Activated CD4-positive, alpha-beta memory T cell treated with anti-CD3 and anti-CD28 coated beads, Interleukin-2, amount 10 ng/mL, durations not matched to agents 7 days and 5 days (primary cell): ENCODE data around the gene RUBCN. TPM values are rescaled to one million over a fixed set of nuclear protein-coding genes. Genes with fewer than 3 reads are reported as not detected.
"Not testable (repeated sequence)": the region's sequence is repeated elsewhere in the genome, so short reads cannot be mapped to it uniquely, and the experiment has no call there.

Experiments used
- CTCF ChIA-PET: fragments of 350-600 bp; sonication (Branson Sonifier 250); formaldehyde crosslinking; loops from one replicate; lab custom pipeline; 2021; ENCODE audit warnings: antibody characterized with exemption, inconsistent platforms; lab: Charles Lee
- POLR2A ChIA-PET: fragments of 350-600 bp; sonication (Branson Sonifier 250); formaldehyde crosslinking; loops from one replicate; lab custom pipeline; 2021; ENCODE audit warnings: antibody characterized with exemption; lab: Charles Lee
- DNase-seq: peaks from one replicate; pipeline ENCODE4 v3.0.0-alpha.2; 2020
- H3K27ac Mint-ChIP-seq: one replicate; pipeline ENCODE4 v1.8.0; 2021; ENCODE audit warnings: mild to moderate bottlenecking, mixed read lengths
- H3K27me3 Mint-ChIP-seq: one replicate; pipeline ENCODE4 v1.8.0; 2021; ENCODE audit warnings: mixed read lengths
- H3K36me3 Mint-ChIP-seq: one replicate; pipeline ENCODE4 v1.8.0; 2021; ENCODE audit warnings: low read depth, mixed read lengths
- H3K4me1 Mint-ChIP-seq: one replicate; pipeline ENCODE4 v1.8.0; 2021; ENCODE audit warnings: mixed read lengths
- H3K4me3 Mint-ChIP-seq: one replicate; pipeline ENCODE4 v1.8.0; 2021; ENCODE audit warnings: mild to moderate bottlenecking, mixed read lengths
- H3K9me3 Mint-ChIP-seq: one replicate; pipeline ENCODE4 v1.8.0; 2021; ENCODE audit warnings: mixed read lengths
- total RNA-seq, 2 experiments: library from RNA; stranded (reverse); gene quantifications; one replicate each; pipeline ENCODE4 v1.2.3, GENCODE V29; 2021

The RUBCN gene
- total RNA-seq, 2 experiments from 2014 or later: 46.8 to 47.4 TPM

GRCh38 chr3:197675951-197676350 is 60.8 kb downstream of the RUBCN start:
- ChIA-PET POLR2A (interaction anchor here (1.1 kb wide), 1 partner anchor 38 kb away, joined by 3 read pairs; no protein-coding TSS in a partner anchor), CTCF (interaction anchor here (1.0 kb wide), 1 partner anchor 77 kb away, joined by 4 read pairs; no protein-coding TSS in a partner anchor)
- Mint-ChIP-seq H3K4me3 (no peak overlapping the region), H3K4me1 (no peaks in the 10 kb centered on the region), H3K9me3 (peaks cover 10% of the 10 kb centered on the region), H3K36me3 (peaks cover 69% of the 10 kb centered on the region), H3K27me3 (no peaks in the 10 kb centered on the region), H3K27ac (no peak overlapping the region)
- no peak for DNase-seq

- H3K36me3 Mint-ChIP-seq: peaks cover 66% of the 10 kb centered on the region
- CTCF ChIA-PET: interaction anchor here (1.0 kb wide), 1 partner anchor 76 kb away, joined by 4 read pairs; no protein-coding TSS in a partner anchor
These were observed 61.2 kb downstream of the RUBCN start for GRCh38 chr3:197675563-197675860.

GRCh38 chr3:197674741-197675562 is 61.8 kb downstream of the RUBCN start:
- no peaks in the 10 kb centered on the region for H3K27me3 Mint-ChIP-seq
- H3K9me3 Mint-ChIP-seq: peaks cover 6% of the 10 kb centered on the region
- ChIA-PET CTCF (interaction anchor here (1.0 kb wide), 1 partner anchor 76 kb away, joined by 4 read pairs; no protein-coding TSS in a partner anchor), POLR2A (interaction anchor here (1.1 kb wide), 1 partner anchor 39 kb away, joined by 3 read pairs; no protein-coding TSS in a partner anchor)
- no peaks in the 10 kb centered on the region for H3K4me1 Mint-ChIP-seq
- H3K27ac Mint-ChIP-seq: no peak overlapping the region
- no peak for DNase-seq
- H3K4me3 Mint-ChIP-seq: no peak overlapping the region
- peaks cover 63% of the 10 kb centered on the region for H3K36me3 Mint-ChIP-seq

More at GRCh38 chr3:197675563-197675860, 61.2 kb downstream of the RUBCN start:
- Mint-ChIP-seq H3K9me3 (peaks cover 9% of the 10 kb centered on the region), H3K4me1 (no peaks in the 10 kb centered on the region), H3K27ac (no peak overlapping the region), H3K4me3 (no peak overlapping the region), H3K27me3 (no peaks in the 10 kb centered on the region)
- DNase-seq: no peak
- POLR2A ChIA-PET: interaction anchor here (1.1 kb wide), 1 partner anchor 38 kb away, joined by 3 read pairs; no protein-coding TSS in a partner anchor

- Mint-ChIP-seq H3K36me3 (peaks cover 54% of the 10 kb centered on the region), H3K4me1 (no peaks in the 10 kb centered on the region), H3K27ac (no peak overlapping the region), H3K9me3 (peaks cover 3% of the 10 kb centered on the region), H3K4me3 (no peak overlapping the region), H3K27me3 (peaks cover 2% of the 10 kb centered on the region)
- no peak for DNase-seq
- ChIA-PET POLR2A (no interaction called here), CTCF (interaction anchor here (1.3 kb wide), 1 partner anchor 75 kb away, joined by 4 read pairs; no protein-coding TSS in a partner anchor)
These were observed 63.5 kb downstream of the RUBCN start for GRCh38 chr3:197673170-197673569.

GRCh38 chr3:197670361-197670760 is 66.3 kb downstream of the RUBCN start:
- no peak overlapping the region for H3K4me3 Mint-ChIP-seq
- H3K36me3 Mint-ChIP-seq: peaks cover 35% of the 10 kb centered on the region
- peaks cover 2% of the 10 kb centered on the region for H3K27me3 Mint-ChIP-seq
- no peak overlapping the region for H3K27ac Mint-ChIP-seq
- no peaks in the 10 kb centered on the region for H3K4me1 Mint-ChIP-seq
- ChIA-PET POLR2A (no interaction called here), CTCF (no interaction called here)
- no peak for DNase-seq
- H3K9me3 Mint-ChIP-seq: no peaks in the 10 kb centered on the region

- no peak overlapping the region for H3K4me3 Mint-ChIP-seq
- no peak for DNase-seq
- H3K27me3 Mint-ChIP-seq: peaks cover 2% of the 10 kb centered on the region
- peaks cover 1% of the 10 kb centered on the region for H3K4me1 Mint-ChIP-seq
- no peak overlapping the region for H3K27ac Mint-ChIP-seq
- CTCF ChIA-PET: interaction anchor here (1.9 kb wide), 1 partner anchor 69 kb away, joined by 5 read pairs; no protein-coding TSS in a partner anchor
- H3K9me3 Mint-ChIP-seq: no peaks in the 10 kb centered on the region
- peaks cover 13% of the 10 kb centered on the region for H3K36me3 Mint-ChIP-seq
- POLR2A ChIA-PET: interaction anchor here (0.7 kb wide), 1 partner anchor 69 kb away, joined by 3 read pairs; no protein-coding TSS in a partner anchor
These were observed 68.7 kb downstream of the RUBCN start for GRCh38 chr3:197667968-197668367.

GRCh38 chr3:197667293-197667692 is 69.4 kb downstream of the RUBCN start:
- H3K36me3 Mint-ChIP-seq, CTCF ChIA-PET, H3K27ac Mint-ChIP-seq, H3K4me3 Mint-ChIP-seq, H3K27me3 Mint-ChIP-seq, H3K4me1 Mint-ChIP-seq, H3K9me3 Mint-ChIP-seq, DNase-seq: not testable (repeated sequence)
- POLR2A ChIA-PET: interaction anchor here (0.7 kb wide), 1 partner anchor 69 kb away, joined by 3 read pairs; no protein-coding TSS in a partner anchor

- H3K4me1 Mint-ChIP-seq, DNase-seq, H3K27me3 Mint-ChIP-seq, H3K4me3 Mint-ChIP-seq, POLR2A ChIA-PET, H3K36me3 Mint-ChIP-seq, CTCF ChIA-PET, H3K9me3 Mint-ChIP-seq, H3K27ac Mint-ChIP-seq: not testable (repeated sequence)
These were observed 70.4 kb downstream of the RUBCN start for GRCh38 chr3:197666221-197666842.

- H3K27ac Mint-ChIP-seq, POLR2A ChIA-PET, H3K27me3 Mint-ChIP-seq, H3K9me3 Mint-ChIP-seq, H3K4me3 Mint-ChIP-seq, H3K36me3 Mint-ChIP-seq, H3K4me1 Mint-ChIP-seq, DNase-seq, CTCF ChIA-PET: not testable (repeated sequence)
These were observed 71.2 kb downstream of the RUBCN start for GRCh38 chr3:197665549-197665948.

- H3K9me3 Mint-ChIP-seq, H3K4me1 Mint-ChIP-seq, POLR2A ChIA-PET, H3K4me3 Mint-ChIP-seq, DNase-seq, H3K27me3 Mint-ChIP-seq, CTCF ChIA-PET, H3K36me3 Mint-ChIP-seq, H3K27ac Mint-ChIP-seq: not testable (repeated sequence)
These were observed 71.6 kb downstream of the RUBCN start for GRCh38 chr3:197665142-197665491.

GRCh38 chr3:197664414-197665141 is 72.1 kb downstream of the RUBCN start:
- H3K9me3 Mint-ChIP-seq, H3K27me3 Mint-ChIP-seq, CTCF ChIA-PET, H3K4me1 Mint-ChIP-seq, POLR2A ChIA-PET, H3K36me3 Mint-ChIP-seq, H3K27ac Mint-ChIP-seq: not testable (repeated sequence)
- peak; percentile 25 for DNase-seq
- H3K4me3 Mint-ChIP-seq: peak overlapping the region; percentile 2

GRCh38 chr3:197663367-197664140 is 73.2 kb downstream of the RUBCN start:
- H3K4me1 Mint-ChIP-seq, CTCF ChIA-PET, H3K27me3 Mint-ChIP-seq, DNase-seq, POLR2A ChIA-PET, H3K9me3 Mint-ChIP-seq, H3K27ac Mint-ChIP-seq, H3K36me3 Mint-ChIP-seq, H3K4me3 Mint-ChIP-seq: not testable (repeated sequence)
